SW480 (cell line): Measurements from ENCODE around the gene PDS5A.
"Not testable (repeated sequence)": the region's sequence is repeated elsewhere in the genome, so short reads cannot be mapped to it uniquely, and the experiment has no call there.

ENCODE experiments used
- DNase-seq: peaks from one replicate; pipeline ENCODE4 v3.0.0-alpha.2; 2016; ENCODE audit warnings: low spot score

PDS5A gene

GRCh38 chr4:39825090-39825489, 152.6 kb downstream of the PDS5A start:
- no peak for DNase-seq

DNA sequence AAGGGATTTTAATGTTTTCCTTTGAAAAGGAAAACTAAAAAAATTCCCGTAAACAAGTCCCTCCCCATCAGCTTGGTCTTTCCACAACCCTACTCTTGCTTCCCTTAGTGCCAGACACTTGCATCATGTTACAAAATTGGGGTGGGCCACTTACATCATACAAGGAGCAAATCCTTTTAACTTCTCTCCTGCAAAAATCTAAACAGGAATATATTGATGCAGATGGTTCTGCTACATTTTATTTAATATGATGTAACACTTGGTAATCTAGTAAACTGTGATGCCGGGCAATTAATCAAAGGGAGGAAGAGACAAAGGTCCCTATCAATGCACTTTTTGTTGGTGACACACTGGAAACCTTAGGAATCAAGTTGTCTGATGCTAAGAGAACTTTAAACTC, 154.5 kb downstream of the PDS5A start:
- peak; percentile 65 for DNase-seq

- DNase-seq, result no peak
Observed at GRCh38 chr4:39822662-39823061, 155.0 kb downstream of the PDS5A start.

- no peak for DNase-seq
Observed at GRCh38 chr4:39821951-39822350, 155.8 kb downstream of the PDS5A start.

- no peak for DNase-seq
Observed at GRCh38 chr4:39820186-39820585, 157.5 kb downstream of the PDS5A start.

- no peak for DNase-seq
Observed at GRCh38 chr4:39818646-39819045, 159.1 kb downstream of the PDS5A start.

- DNase-seq, result no peak
Observed at GRCh38 chr4:39814403-39815185, 163.1 kb downstream of the PDS5A start.

DNA sequence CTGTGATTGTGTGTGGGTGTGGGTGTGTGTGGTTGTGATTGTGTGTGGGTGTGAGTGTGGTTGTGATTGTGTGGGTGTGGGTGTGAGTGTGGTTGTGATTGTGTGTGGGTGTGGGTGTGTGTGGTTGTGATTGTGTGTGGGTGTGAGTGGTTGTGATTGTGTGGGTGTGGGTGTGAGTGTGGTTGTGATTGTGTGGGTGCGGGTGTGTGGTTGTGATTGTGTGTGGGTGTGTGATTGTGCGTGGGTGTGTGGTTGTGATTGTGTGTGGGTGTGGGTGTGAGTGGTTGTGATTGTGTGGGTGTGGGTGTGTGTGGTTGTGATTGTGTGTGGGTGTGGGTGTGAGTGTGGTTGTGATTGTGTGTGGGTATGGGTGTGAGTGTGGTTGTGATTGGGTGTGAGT, 163.9 kb downstream of the PDS5A start:
- DNase-seq, result not testable (repeated sequence)

DNA sequence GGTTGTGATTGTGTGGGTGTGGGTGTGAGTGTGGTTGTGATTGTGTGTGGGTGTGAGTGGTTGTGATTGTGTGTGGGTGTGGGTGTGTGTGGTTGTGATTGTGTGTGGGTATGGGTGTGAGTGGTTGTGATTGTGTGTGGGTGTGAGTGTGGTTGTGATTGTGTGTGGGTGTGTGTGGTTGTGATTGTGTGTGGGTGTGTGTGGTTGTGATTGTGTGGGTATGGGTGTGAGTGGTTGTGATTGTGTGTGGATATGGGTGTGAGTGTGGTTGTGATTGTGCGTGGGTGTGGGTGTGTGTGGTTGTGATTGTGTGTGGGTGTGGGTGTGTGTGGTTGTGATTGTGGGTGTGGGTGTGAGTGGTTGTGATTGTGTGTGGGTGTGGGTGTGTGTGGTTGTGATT, 164.7 kb downstream of the PDS5A start:
- DNase-seq, result not testable (repeated sequence)

DNA sequence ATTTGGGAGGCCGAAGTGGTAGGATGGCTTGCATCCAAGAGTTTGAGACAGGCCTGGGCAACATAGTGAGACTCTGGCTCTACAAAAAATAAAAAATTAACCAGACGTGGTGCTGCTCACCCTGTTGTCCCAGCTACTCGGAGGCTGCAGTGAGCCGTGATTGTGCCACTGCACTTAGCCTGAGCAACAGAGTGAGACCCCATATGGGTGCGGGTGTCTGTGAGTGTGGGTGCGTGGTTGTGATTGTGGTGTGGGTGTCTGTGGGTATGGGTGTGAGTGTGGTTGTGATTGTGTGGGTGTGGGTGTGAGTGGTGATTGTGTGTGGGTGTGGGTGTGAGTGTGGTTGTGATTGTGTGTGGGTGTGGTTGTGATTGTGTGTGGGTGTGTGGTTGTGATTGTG, 165.2 kb downstream of the PDS5A start:
- no peak for DNase-seq

DNA sequence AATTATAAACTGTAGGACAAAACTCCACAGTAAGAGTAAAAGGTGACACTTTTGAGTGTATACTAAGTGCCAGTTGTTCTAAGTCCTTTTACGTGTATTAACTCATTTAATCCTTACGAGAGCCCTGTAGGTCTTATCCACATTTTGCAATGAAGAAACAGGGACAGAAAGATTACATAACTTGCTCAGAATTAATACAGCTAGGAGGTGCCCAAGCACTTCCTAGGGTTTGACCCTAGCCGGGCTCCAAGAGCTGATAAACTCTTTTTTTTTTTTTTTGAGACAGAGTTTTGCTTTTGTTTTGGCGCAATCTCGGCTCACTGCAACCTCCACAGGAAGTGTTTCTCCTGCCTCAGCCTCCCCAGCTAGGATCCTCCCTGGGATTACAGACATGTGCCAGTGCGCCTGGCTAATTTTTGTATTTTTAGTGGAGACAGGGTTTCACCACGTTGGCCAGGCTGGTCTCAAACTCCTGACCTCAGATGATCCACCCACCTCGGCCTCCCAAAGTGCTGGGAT, 169.4 kb downstream of the PDS5A start:
- no peak for DNase-seq

- DNase-seq, result no peak
Observed at GRCh38 chr4:39802005-39802404, 175.7 kb downstream of the PDS5A start.

- not testable (repeated sequence) for DNase-seq
Observed at GRCh38 chr4:39792976-39793375, 184.7 kb downstream of the PDS5A start.

- no peak for DNase-seq
Observed at GRCh38 chr4:39792529-39792928, 185.2 kb downstream of the PDS5A start.

DNA sequence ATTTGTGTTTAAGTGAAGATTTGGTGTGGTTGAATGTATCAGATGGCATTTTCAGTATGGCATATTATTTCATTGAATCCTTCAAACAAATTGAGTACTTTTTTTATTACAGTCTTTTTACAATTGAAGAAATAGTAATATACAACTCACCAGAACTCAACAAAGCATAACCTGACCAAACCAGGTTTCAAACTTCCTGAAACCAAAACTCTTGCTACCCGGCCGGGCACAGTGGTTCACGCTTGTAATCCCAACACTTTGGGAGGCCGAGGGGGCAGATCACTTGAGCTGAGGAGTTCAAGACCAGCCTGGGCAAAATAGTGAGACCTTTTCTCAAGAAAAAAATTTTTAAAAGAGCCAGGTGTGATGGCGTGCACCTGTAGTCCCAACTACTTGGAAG, 185.6 kb downstream of the PDS5A start:
- no peak for DNase-seq

DNA sequence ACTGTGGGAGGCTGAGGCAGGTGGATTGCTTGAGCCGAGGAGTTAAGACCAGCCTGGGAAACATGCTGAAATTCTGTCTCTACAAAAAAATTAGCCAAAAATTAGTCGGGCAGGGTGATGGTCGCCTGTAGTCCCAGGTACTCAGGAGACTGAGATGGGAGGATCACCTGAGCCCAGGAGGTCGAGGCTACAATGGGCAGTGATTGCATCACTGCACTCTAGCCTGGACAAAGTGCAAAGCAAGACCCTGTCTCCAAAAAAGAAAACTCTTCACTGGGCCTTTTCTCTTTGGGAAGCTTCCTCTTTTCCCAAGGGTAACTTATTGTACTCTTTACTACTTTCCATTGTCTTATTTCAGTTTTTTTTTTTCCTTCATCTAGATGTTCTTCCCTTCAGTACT, 190.9 kb downstream of the PDS5A start:
- DNase-seq, result no peak

- DNase-seq, result no peak
Observed at GRCh38 chr4:39785083-39785482, 192.6 kb downstream of the PDS5A start.

DNA sequence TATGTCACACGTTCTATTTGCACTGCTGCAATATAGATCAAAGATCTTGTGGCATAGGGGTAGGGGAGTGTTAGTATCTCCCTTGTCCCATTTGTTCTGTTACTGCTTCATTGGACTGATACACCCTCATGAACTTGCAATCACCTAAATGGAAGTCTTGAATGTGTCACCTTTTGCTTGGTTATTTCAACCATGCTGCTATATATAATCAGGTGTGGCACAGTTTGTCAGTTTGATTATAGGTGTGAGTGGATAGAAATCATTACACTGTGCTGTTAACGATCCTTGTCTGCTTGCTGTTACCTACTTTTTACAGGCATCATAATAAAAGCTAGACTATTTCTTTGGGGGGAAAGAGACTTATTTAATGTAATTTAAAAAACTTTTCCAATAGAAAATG, 195.7 kb downstream of the PDS5A start:
- not testable (repeated sequence) for DNase-seq
